ENCODE measurements around the gene PTPRB.

The PTPRB gene

GRCh38 chr12:70637303-70638085 is at the start of gene PTPRB:
TSS of gene PTPRB (minus strand) at chr12:70637429. CDS start at chr12:70637395, 34 bp downstream.
- DNase-seq (ENCODE audit: low read depth in 3 of 3), result no peak

GRCh38 chr12:70686907-70687306 is 49.7 kb upstream of the PTPRB start:
- no peak for DNase-seq (ENCODE audit: low read depth in 3 of 3)

GRCh38 chr12:70686299-70686698 is 49.1 kb upstream of the PTPRB start:
- no peak for DNase-seq (ENCODE audit: low read depth in 3 of 3)

GRCh38 chr12:70683976-70684375 is 46.7 kb upstream of the PTPRB start:
- no peak for DNase-seq (ENCODE audit: low read depth in 3 of 3)

GRCh38 chr12:70671698-70672097 is 34.5 kb upstream of the PTPRB start:
- no peak for DNase-seq (ENCODE audit: low read depth in 3 of 3)

- no peak for DNase-seq (ENCODE audit: low read depth in 3 of 3)
Observed at GRCh38 chr12:70670948-70671347, 33.7 kb upstream of the PTPRB start.

- DNase-seq (ENCODE audit: low read depth in 3 of 3), result no peak
Observed at GRCh38 chr12:70667253-70667652, 30.0 kb upstream of the PTPRB start.

- DNase-seq (ENCODE audit: low read depth in 3 of 3), result no peak
Observed at GRCh38 chr12:70666364-70666763, 29.1 kb upstream of the PTPRB start.

- no peak for DNase-seq (ENCODE audit: low read depth in 3 of 3)
Observed at GRCh38 chr12:70664465-70664881, 27.2 kb upstream of the PTPRB start.

GRCh38 chr12:70663838-70664237 is 26.6 kb upstream of the PTPRB start:
- DNase-seq (ENCODE audit: low read depth in 3 of 3), result no peak

GRCh38 chr12:70661466-70662161 is 24.4 kb upstream of the PTPRB start:
- no peak for DNase-seq (ENCODE audit: low read depth in 3 of 3)

- DNase-seq (ENCODE audit: low read depth in 3 of 3), result no peak
Observed at GRCh38 chr12:70660620-70661219, 23.5 kb upstream of the PTPRB start.

- no peak for DNase-seq (ENCODE audit: low read depth in 3 of 3)
Observed at GRCh38 chr12:70660002-70660604, 22.9 kb upstream of the PTPRB start.

- DNase-seq (ENCODE audit: low read depth in 3 of 3), result no peak
Observed at GRCh38 chr12:70659077-70659606, 21.9 kb upstream of the PTPRB start.

- DNase-seq (ENCODE audit: low read depth in 3 of 3), result no peak
Observed at GRCh38 chr12:70657616-70658286, 20.5 kb upstream of the PTPRB start.

- no peak for DNase-seq (ENCODE audit: low read depth in 3 of 3)
Observed at GRCh38 chr12:70652451-70652850, 15.2 kb upstream of the PTPRB start.

- DNase-seq (ENCODE audit: low read depth in 3 of 3), result no peak
Observed at GRCh38 chr12:70648831-70649230, 11.6 kb upstream of the PTPRB start.

GRCh38 chr12:70648191-70648590 is 11.0 kb upstream of the PTPRB start:
- no peak for DNase-seq (ENCODE audit: low read depth in 3 of 3)

- no peak for DNase-seq (ENCODE audit: low read depth in 3 of 3)
Observed at GRCh38 chr12:70646850-70647249, 9.6 kb upstream of the PTPRB start.

GRCh38 chr12:70645494-70646317 is 8.5 kb upstream of the PTPRB start:
- peak in 1 of 3 donors; percentile 2 for DNase-seq (ENCODE audit: low read depth in 3 of 3)

GRCh38 chr12:70644861-70645260 is 7.6 kb upstream of the PTPRB start:
- DNase-seq (ENCODE audit: low read depth in 3 of 3), result no peak
